Brain pericyte (primary cell): ENCODE data around the gene ZNF341.
A peak's percentile ranks its signal among the peaks of the same experiment; 100 is the strongest.

Experiments
- DNase-seq: peaks from one replicate; pipeline ENCODE4 v3.0.0-alpha.2; 2012; ENCODE audit warnings: low read depth, low spot score

ZNF341 gene

GRCh38 chr20:33796263-33796906, 64.6 kb downstream of the ZNF341 start:
- no peak for DNase-seq

GRCh38 chr20:33796907-33797544, 65.2 kb downstream of the ZNF341 start:
- DNase-seq = no peak

GRCh38 chr20:33798444-33798843, 66.6 kb downstream of the ZNF341 start:
- no peak for DNase-seq

GRCh38 chr20:33803921-33804337, 72.1 kb downstream of the ZNF341 start:
- DNase-seq = no peak

GRCh38 chr20:33808388-33808787, 76.6 kb downstream of the ZNF341 start:
- no peak for DNase-seq

- DNase-seq = no peak
These were observed 78.5 kb downstream of the ZNF341 start for GRCh38 chr20:33810259-33810658.

- DNase-seq = peak; percentile 95
These were observed 79.3 kb downstream of the ZNF341 start, which contains the start of gene CHMP4B for GRCh38 chr20:33810885-33811775. Gene CHMP4B, plus strand, starts transcription at chr20:33811348. Its CDS starts 121 bp downstream, at chr20:33811469.

GRCh38 chr20:33811776-33812151, 80.0 kb downstream of the ZNF341 start:
- no peak for DNase-seq

GRCh38 chr20:33812152-33812849, 80.5 kb downstream of the ZNF341 start:
- peak; percentile 42 for DNase-seq

- no peak for DNase-seq
These were observed 81.2 kb downstream of the ZNF341 start for GRCh38 chr20:33812908-33813462.

- DNase-seq = no peak
These were observed 82.5 kb downstream of the ZNF341 start for GRCh38 chr20:33814238-33814712.

GRCh38 chr20:33815671-33816070, 83.9 kb downstream of the ZNF341 start:
- no peak for DNase-seq

- DNase-seq = no peak
These were observed 84.4 kb downstream of the ZNF341 start for GRCh38 chr20:33816191-33816590.

GRCh38 chr20:33817411-33817810, 85.6 kb downstream of the ZNF341 start:
- DNase-seq = no peak

GRCh38 chr20:33819456-33819855, 87.7 kb downstream of the ZNF341 start:
- no peak for DNase-seq

- no peak for DNase-seq
These were observed 88.6 kb downstream of the ZNF341 start for GRCh38 chr20:33820362-33820761.

- DNase-seq = no peak
These were observed 89.6 kb downstream of the ZNF341 start for GRCh38 chr20:33821270-33821836.

GRCh38 chr20:33822423-33822822, 90.6 kb downstream of the ZNF341 start:
- DNase-seq = no peak

GRCh38 chr20:33822991-33823390, 91.2 kb downstream of the ZNF341 start:
- DNase-seq = no peak

- DNase-seq = no peak
These were observed 93.1 kb downstream of the ZNF341 start for GRCh38 chr20:33824852-33825251.
